ENCODE measurements around the gene NCKAP5.

Gene NCKAP5

GRCh38 chr2:133382566-133382965 lies 185.7 kb downstream of the NCKAP5 start:
- H2AK5ac ChIP-seq (ENCODE audit: low read length, severe bottlenecking): no peak overlapping the region
- H4K91ac ChIP-seq (ENCODE audit: low read length): no peak overlapping the region
- H2BK12ac ChIP-seq (ENCODE audit: low read length in 2 of 2): no peak overlapping the region
- H3K4me3 ChIP-seq (ENCODE audit: insufficient read depth in 1 of 2, low read depth in 1 of 2, low read length in 2 of 2): no peak overlapping the region
- H3K36me3 ChIP-seq (ENCODE audit: control insufficient read depth in 1 of 2, insufficient read depth in 2 of 2, low read depth in 1 of 2, low read length in 2 of 2): no peaks in the 10 kb centered on the region
- no peak overlapping the region for H4K8ac ChIP-seq (ENCODE audit: low read length)
- no peak overlapping the region for H3K27ac ChIP-seq (ENCODE audit: low read length, poor library complexity, severe bottlenecking)
- H3K9me3 ChIP-seq (ENCODE audit: control insufficient read depth, low read length): no peaks in the 10 kb centered on the region
- H3K14ac ChIP-seq (ENCODE audit: low read length in 2 of 2): no peak overlapping the region
- DNase-seq: no peak
- no peak overlapping the region for H2AFZ ChIP-seq (ENCODE audit: low read depth, low read length)
- no peak overlapping the region for H3K4ac ChIP-seq (ENCODE audit: low read depth in 1 of 2, low read length in 2 of 2)
- H3K18ac ChIP-seq (ENCODE audit: low read depth in 1 of 2, low read length in 2 of 2): no peak overlapping the region
- peaks cover 3% of the 10 kb centered on the region for H3K4me1 ChIP-seq (ENCODE audit: control insufficient read depth, insufficient read depth, low read depth, low read length)
- H3K9ac ChIP-seq (ENCODE audit: low read length): no peak overlapping the region
- no peak overlapping the region for H2BK15ac ChIP-seq (ENCODE audit: low read depth, poor library complexity, severe bottlenecking)
- H3K4me2 ChIP-seq (ENCODE audit: low read length, poor library complexity, severe bottlenecking): no peak overlapping the region
- no peak overlapping the region for H3K23ac ChIP-seq (ENCODE audit: low read length in 2 of 2)
- H2BK5ac ChIP-seq (ENCODE audit: low read depth, low read length, poor library complexity, severe bottlenecking): no peak overlapping the region
- no peaks in the 10 kb centered on the region for H3K27me3 ChIP-seq (ENCODE audit: control insufficient read depth in 1 of 2, insufficient read depth in 1 of 2, low read length in 2 of 2)
- no peaks in the 10 kb centered on the region for H3K79me1 ChIP-seq (replicated peaks; ENCODE audit: low read length, poor library complexity, severe bottlenecking)
- no peak overlapping the region for H2BK120ac ChIP-seq (ENCODE audit: low read depth, low read length)

- no peak overlapping the region for H2BK120ac ChIP-seq (ENCODE audit: low read depth, low read length)
- H2BK12ac ChIP-seq (ENCODE audit: low read length in 2 of 2): no peak overlapping the region
- H3K4me1 ChIP-seq (ENCODE audit: control insufficient read depth, insufficient read depth, low read depth, low read length): peaks cover 3% of the 10 kb centered on the region
- no peak overlapping the region for H4K91ac ChIP-seq (ENCODE audit: low read length)
- H2BK15ac ChIP-seq (ENCODE audit: low read depth, poor library complexity, severe bottlenecking): no peak overlapping the region
- DNase-seq: no peak
- H2AFZ ChIP-seq (ENCODE audit: low read depth, low read length): no peak overlapping the region
- no peak overlapping the region for H3K23ac ChIP-seq (ENCODE audit: low read length in 2 of 2)
- no peak overlapping the region for H3K18ac ChIP-seq (ENCODE audit: low read depth in 1 of 2, low read length in 2 of 2)
- no peak overlapping the region for H4K8ac ChIP-seq (ENCODE audit: low read length)
- no peaks in the 10 kb centered on the region for H3K79me1 ChIP-seq (replicated peaks; ENCODE audit: low read length, poor library complexity, severe bottlenecking)
- no peak overlapping the region for H2BK5ac ChIP-seq (ENCODE audit: low read depth, low read length, poor library complexity, severe bottlenecking)
- WGBS: 76% methylated on average over 3 of the region's 3 CpGs
- no peak overlapping the region for H2AK5ac ChIP-seq (ENCODE audit: low read length, severe bottlenecking)
- no peaks in the 10 kb centered on the region for H3K9me3 ChIP-seq (ENCODE audit: control insufficient read depth, low read length)
- H3K4me3 ChIP-seq (ENCODE audit: insufficient read depth in 1 of 2, low read depth in 1 of 2, low read length in 2 of 2): no peak overlapping the region
- no peak overlapping the region for H3K4ac ChIP-seq (ENCODE audit: low read depth in 1 of 2, low read length in 2 of 2)
- H3K4me2 ChIP-seq (ENCODE audit: low read length, poor library complexity, severe bottlenecking): no peak overlapping the region
- no peak overlapping the region for H3K14ac ChIP-seq (ENCODE audit: low read length in 2 of 2)
- H3K27ac ChIP-seq (ENCODE audit: low read length, poor library complexity, severe bottlenecking): no peak overlapping the region
- no peaks in the 10 kb centered on the region for H3K36me3 ChIP-seq (ENCODE audit: control insufficient read depth in 1 of 2, insufficient read depth in 2 of 2, low read depth in 1 of 2, low read length in 2 of 2)
- H3K9ac ChIP-seq (ENCODE audit: low read length): no peak overlapping the region
- no peaks in the 10 kb centered on the region for H3K27me3 ChIP-seq (ENCODE audit: control insufficient read depth in 1 of 2, insufficient read depth in 1 of 2, low read length in 2 of 2)
Observed at GRCh38 chr2:133380991-133381390, 187.3 kb downstream of the NCKAP5 start.

GRCh38 chr2:133378928-133379549 lies 189.2 kb downstream of the NCKAP5 start:
- Histone ChIP-seq H3K79me1 (replicated peaks; ENCODE audit: low read length, poor library complexity, severe bottlenecking) (no peaks in the 10 kb centered on the region), H3K23ac (ENCODE audit: low read length in 2 of 2) (no peak overlapping the region), H3K36me3 (ENCODE audit: control insufficient read depth in 1 of 2, insufficient read depth in 2 of 2, low read depth in 1 of 2, low read length in 2 of 2) (no peaks in the 10 kb centered on the region), H3K4me1 (ENCODE audit: control insufficient read depth, insufficient read depth, low read depth, low read length) (peaks cover 5% of the 10 kb centered on the region), H3K27ac (ENCODE audit: low read length, poor library complexity, severe bottlenecking) (no peak overlapping the region), H2AFZ (ENCODE audit: low read depth, low read length) (no peak overlapping the region), H4K91ac (ENCODE audit: low read length) (no peak overlapping the region), H2AK5ac (ENCODE audit: low read length, severe bottlenecking) (no peak overlapping the region), H2BK15ac (ENCODE audit: low read depth, poor library complexity, severe bottlenecking) (no peak overlapping the region), H3K4me2 (ENCODE audit: low read length, poor library complexity, severe bottlenecking) (no peak overlapping the region), H4K8ac (ENCODE audit: low read length) (no peak overlapping the region), H3K14ac (ENCODE audit: low read length in 2 of 2) (no peak overlapping the region), H2BK12ac (ENCODE audit: low read length in 2 of 2) (no peak overlapping the region), H3K27me3 (ENCODE audit: control insufficient read depth in 1 of 2, insufficient read depth in 1 of 2, low read length in 2 of 2) (no peaks in the 10 kb centered on the region), H3K18ac (ENCODE audit: low read depth in 1 of 2, low read length in 2 of 2) (no peak overlapping the region), H3K9me3 (ENCODE audit: control insufficient read depth, low read length) (no peaks in the 10 kb centered on the region), H3K4ac (ENCODE audit: low read depth in 1 of 2, low read length in 2 of 2) (no peak overlapping the region), H2BK120ac (ENCODE audit: low read depth, low read length) (no peak overlapping the region), H3K9ac (ENCODE audit: low read length) (peak overlapping the region; percentile 37), H3K4me3 (ENCODE audit: insufficient read depth in 1 of 2, low read depth in 1 of 2, low read length in 2 of 2) (peak overlapping the region in 1 of 2 experiments; percentile 6), H2BK5ac (ENCODE audit: low read depth, low read length, poor library complexity, severe bottlenecking) (no peak overlapping the region)
- DNase-seq: no peak
- WGBS: 69% methylated on average over 4 of the region's 7 CpGs

- H4K91ac ChIP-seq (ENCODE audit: low read length): no peak overlapping the region
- no peak overlapping the region for H2AFZ ChIP-seq (ENCODE audit: low read depth, low read length)
- H4K8ac ChIP-seq (ENCODE audit: low read length): no peak overlapping the region
- peak overlapping the region in 1 of 2 experiments; percentile 6 for H3K4me3 ChIP-seq (ENCODE audit: insufficient read depth in 1 of 2, low read depth in 1 of 2, low read length in 2 of 2)
- DNase-seq: no peak
- peak overlapping the region; percentile 61 for H2AK5ac ChIP-seq (ENCODE audit: low read length, severe bottlenecking)
- H3K4me2 ChIP-seq (ENCODE audit: low read length, poor library complexity, severe bottlenecking): no peak overlapping the region
- WGBS: no CpG with 5 or more reads among the region's 1 CpG
- H2BK5ac ChIP-seq (ENCODE audit: low read depth, low read length, poor library complexity, severe bottlenecking): no peak overlapping the region
- H3K23ac ChIP-seq (ENCODE audit: low read length in 2 of 2): no peak overlapping the region
- no peak overlapping the region for H3K18ac ChIP-seq (ENCODE audit: low read depth in 1 of 2, low read length in 2 of 2)
- H2BK120ac ChIP-seq (ENCODE audit: low read depth, low read length): no peak overlapping the region
- H2BK12ac ChIP-seq (ENCODE audit: low read length in 2 of 2): no peak overlapping the region
- H2BK15ac ChIP-seq (ENCODE audit: low read depth, poor library complexity, severe bottlenecking): no peak overlapping the region
- H3K9ac ChIP-seq (ENCODE audit: low read length): peak overlapping the region; percentile 20
- H3K14ac ChIP-seq (ENCODE audit: low read length in 2 of 2): no peak overlapping the region
- no peak overlapping the region for H3K4ac ChIP-seq (ENCODE audit: low read depth in 1 of 2, low read length in 2 of 2)
- no peak overlapping the region for H3K27ac ChIP-seq (ENCODE audit: low read length, poor library complexity, severe bottlenecking)
- H3K36me3 ChIP-seq (ENCODE audit: control insufficient read depth in 1 of 2, insufficient read depth in 2 of 2, low read depth in 1 of 2, low read length in 2 of 2): no peaks in the 10 kb centered on the region
- no peaks in the 10 kb centered on the region for H3K27me3 ChIP-seq (ENCODE audit: control insufficient read depth in 1 of 2, insufficient read depth in 1 of 2, low read length in 2 of 2)
- no peaks in the 10 kb centered on the region for H3K9me3 ChIP-seq (ENCODE audit: control insufficient read depth, low read length)
- peaks cover 5% of the 10 kb centered on the region for H3K4me1 ChIP-seq (ENCODE audit: control insufficient read depth, insufficient read depth, low read depth, low read length)
- no peaks in the 10 kb centered on the region for H3K79me1 ChIP-seq (replicated peaks; ENCODE audit: low read length, poor library complexity, severe bottlenecking)
Observed at GRCh38 chr2:133378386-133378785, 189.9 kb downstream of the NCKAP5 start.
